HG03469 (cell line): ENCODE data around the gene KCTD20.
A peak's percentile ranks its signal among the peaks of the same experiment; 100 is the strongest.
"Not testable (repeated sequence)": the region's sequence is repeated elsewhere in the genome, so short reads cannot be mapped to it uniquely, and the experiment has no call there.

Experiments used
- ATAC-seq: cut with Tn5 transposase; IDR thresholded peaks from one replicate; pipeline ENCODE4 v1.9.1; 2021; ENCODE audit warnings: mild to moderate bottlenecking, moderate library complexity, moderate number of reproducible peaks; ENCODE audit not compliant: unreplicated experiment

The KCTD20 gene

GRCh38 chr6:36442671-36443470 is at the start of gene KCTD20, which contains the start of gene PXT1:
KCTD20 (plus strand) TSS chr6:36443000; CDS start chr6:36470098, 27,098 bp downstream.
PXT1 (minus strand) TSS chr6:36442854; CDS start chr6:36426082, 16,772 bp downstream.
- ATAC-seq = peak; percentile 66

GRCh38 chr6:36399970-36400369 is 42.8 kb upstream of the KCTD20 start:
- ATAC-seq = no peak

- ATAC-seq = no peak
These were observed 40.3 kb upstream of the KCTD20 start for GRCh38 chr6:36402481-36402880.

- ATAC-seq = no peak
These were observed 38.6 kb upstream of the KCTD20 start for GRCh38 chr6:36404164-36404563.

- not testable (repeated sequence) for ATAC-seq
These were observed 33.1 kb upstream of the KCTD20 start for GRCh38 chr6:36409718-36410117.

- ATAC-seq = no peak
These were observed 29.0 kb upstream of the KCTD20 start for GRCh38 chr6:36413489-36414480.

- no peak for ATAC-seq
These were observed 28.3 kb upstream of the KCTD20 start for GRCh38 chr6:36414481-36414880.

- no peak for ATAC-seq
These were observed 24.2 kb upstream of the KCTD20 start for GRCh38 chr6:36418558-36418957.

GRCh38 chr6:36419310-36419709 is 23.5 kb upstream of the KCTD20 start:
- no peak for ATAC-seq

- ATAC-seq = no peak
These were observed 20.1 kb upstream of the KCTD20 start for GRCh38 chr6:36422714-36423100.

- peak; percentile 84 for ATAC-seq
These were observed 19.5 kb upstream of the KCTD20 start for GRCh38 chr6:36423101-36423824.

GRCh38 chr6:36426622-36427021 is 16.2 kb upstream of the KCTD20 start:
- ATAC-seq = no peak

GRCh38 chr6:36428911-36429310 is 13.9 kb upstream of the KCTD20 start:
- ATAC-seq = no peak

- ATAC-seq = no peak
These were observed 12.4 kb upstream of the KCTD20 start for GRCh38 chr6:36430351-36430750.

- no peak for ATAC-seq
These were observed 11.6 kb upstream of the KCTD20 start for GRCh38 chr6:36431197-36431596.

- no peak for ATAC-seq
These were observed 10.6 kb upstream of the KCTD20 start for GRCh38 chr6:36432151-36432671.

- no peak for ATAC-seq
These were observed 6.3 kb upstream of the KCTD20 start for GRCh38 chr6:36436466-36436865.

- ATAC-seq = peak; percentile 46
These were observed 1.4 kb upstream of the KCTD20 start for GRCh38 chr6:36441307-36441894.

- ATAC-seq = no peak
These were observed 613 bp upstream of the KCTD20 start for GRCh38 chr6:36442103-36442670.
